HG03575 (cell line): ENCODE measurements around the gene PTCD2.
A peak's percentile ranks its signal among the peaks of the same experiment; 100 is the strongest.

ENCODE experiments used
- ATAC-seq: cut with Tn5 transposase; IDR thresholded peaks from one replicate; pipeline ENCODE4 v1.9.1; 2021; ENCODE audit not compliant: unreplicated experiment, insufficient number of reproducible peaks, low FRiP score; ENCODE audit errors: extremely low read depth

Gene PTCD2

GRCh38 chr5:72319976-72320752 lies at the start of gene PTCD2, which contains the start of gene MRPS27:
Gene PTCD2 (plus strand): TSS chr5:72320373. CDS start chr5:72320383, 10 bp downstream.
Gene MRPS27 (minus strand): TSS chr5:72320240. CDS start chr5:72320221, 19 bp downstream.
- peak; percentile 88 for ATAC-seq

- no peak for ATAC-seq
These were observed 48.5 kb upstream of the PTCD2 start for GRCh38 chr5:72271702-72272101.

GRCh38 chr5:72272398-72272797 lies 47.8 kb upstream of the PTCD2 start:
- ATAC-seq, result no peak

- no peak for ATAC-seq
These were observed 46.6 kb upstream of the PTCD2 start for GRCh38 chr5:72273547-72273946.

GRCh38 chr5:72276219-72276752 lies 43.9 kb upstream of the PTCD2 start:
- no peak for ATAC-seq

GRCh38 chr5:72280581-72281069 lies 39.5 kb upstream of the PTCD2 start:
- no peak for ATAC-seq

DNA sequence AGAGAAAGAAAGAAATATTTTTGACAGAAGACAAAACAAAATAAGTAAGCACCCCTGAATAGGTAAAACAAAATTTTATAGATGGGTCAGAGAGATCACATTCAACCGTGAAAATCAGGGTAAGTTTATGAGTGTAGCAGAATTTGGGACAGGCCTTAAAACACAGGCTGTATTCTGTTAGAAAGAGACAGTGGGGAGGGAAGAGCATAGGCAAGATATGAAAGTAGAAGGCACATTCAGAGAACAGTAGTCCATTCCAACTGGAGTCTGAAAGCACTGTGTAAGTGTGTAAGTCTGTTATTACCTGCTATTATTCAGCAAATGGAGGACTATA lies 38.8 kb upstream of the PTCD2 start:
- no peak for ATAC-seq

GRCh38 chr5:72281764-72282499 lies 38.2 kb upstream of the PTCD2 start:
- no peak for ATAC-seq

DNA sequence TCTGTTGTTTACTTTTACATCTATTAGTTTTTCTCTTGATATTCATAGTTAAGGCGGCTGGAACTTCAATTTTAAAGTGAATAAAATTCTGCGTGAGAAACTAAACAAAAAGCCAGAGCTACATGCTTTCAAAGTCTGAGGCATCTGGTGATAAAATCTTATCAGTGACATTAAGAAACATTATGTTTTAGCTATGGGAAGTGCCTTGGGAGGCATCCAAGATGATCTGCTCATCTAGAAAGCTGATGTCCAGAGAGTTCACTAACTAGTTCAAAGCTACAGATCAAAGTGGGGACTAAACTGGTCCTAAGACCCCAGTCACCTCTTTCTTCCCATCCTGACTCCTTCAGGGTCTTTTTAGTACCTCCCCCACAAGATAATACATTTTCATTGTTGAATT lies 37.3 kb upstream of the PTCD2 start:
- ATAC-seq, result no peak

- no peak for ATAC-seq
These were observed 36.8 kb upstream of the PTCD2 start for GRCh38 chr5:72283358-72283757.

- no peak for ATAC-seq
These were observed 35.4 kb upstream of the PTCD2 start for GRCh38 chr5:72284559-72285423.

DNA sequence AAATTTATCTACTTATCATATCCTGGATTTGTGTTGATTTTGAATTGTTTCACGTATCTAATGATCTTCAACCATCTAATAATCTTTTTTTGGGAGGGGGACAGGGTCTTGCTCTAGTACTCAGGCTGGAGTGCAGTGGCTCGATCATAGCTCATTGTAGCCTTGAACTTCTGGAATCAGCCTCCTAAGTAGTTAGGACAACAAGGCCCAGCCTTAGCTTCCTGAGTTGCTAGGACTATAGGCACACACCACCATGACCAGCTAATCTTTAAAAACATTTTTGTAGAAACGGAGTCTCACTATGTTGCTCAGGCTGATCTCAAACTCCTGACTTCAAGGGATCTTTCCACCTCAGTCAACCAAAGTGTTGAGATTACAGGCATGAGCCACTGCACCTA lies 34.8 kb upstream of the PTCD2 start:
- ATAC-seq, result no peak

GRCh38 chr5:72286798-72287197 lies 33.4 kb upstream of the PTCD2 start:
- ATAC-seq, result no peak

DNA sequence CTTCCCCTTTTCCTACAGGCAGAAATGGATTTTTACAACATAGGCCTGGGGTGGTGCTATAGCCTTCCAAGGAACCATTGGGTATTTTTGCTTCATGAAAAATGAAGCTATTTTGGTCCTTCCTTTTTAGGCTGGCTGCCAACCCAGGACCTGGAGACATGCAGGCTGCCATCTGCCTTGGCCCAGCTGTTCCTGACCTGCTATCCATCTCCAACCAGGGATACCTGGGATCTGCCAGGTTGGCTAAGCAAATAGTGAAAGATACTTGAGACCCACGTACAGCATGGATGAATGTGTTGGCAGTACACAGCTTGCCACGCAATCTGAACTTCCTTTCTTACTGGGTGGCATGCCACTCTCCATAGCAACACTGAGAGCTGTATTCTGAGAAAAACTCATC lies 31.2 kb upstream of the PTCD2 start:
- ATAC-seq, result no peak

GRCh38 chr5:72290356-72291133 lies 29.6 kb upstream of the PTCD2 start:
- ATAC-seq, result no peak

DNA sequence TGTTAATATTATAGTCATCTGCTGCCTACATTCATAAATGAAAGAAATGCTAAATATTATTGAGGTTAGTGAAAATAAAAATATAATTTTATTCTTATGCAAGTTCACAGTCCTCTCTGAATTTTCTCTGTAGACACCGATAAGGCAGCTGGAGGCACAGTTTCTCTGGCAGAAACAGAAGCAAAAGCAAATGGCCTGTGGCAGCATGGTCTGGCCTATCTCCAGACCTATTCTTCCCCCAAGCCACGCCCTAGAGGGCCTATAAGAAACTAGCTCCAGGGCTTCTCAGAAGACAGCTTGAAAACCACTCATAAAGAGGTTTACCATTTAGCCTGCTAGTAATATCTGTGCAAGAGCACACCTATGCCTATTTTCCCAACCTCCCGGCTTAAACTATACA lies 28.6 kb upstream of the PTCD2 start:
- ATAC-seq, result no peak

DNA sequence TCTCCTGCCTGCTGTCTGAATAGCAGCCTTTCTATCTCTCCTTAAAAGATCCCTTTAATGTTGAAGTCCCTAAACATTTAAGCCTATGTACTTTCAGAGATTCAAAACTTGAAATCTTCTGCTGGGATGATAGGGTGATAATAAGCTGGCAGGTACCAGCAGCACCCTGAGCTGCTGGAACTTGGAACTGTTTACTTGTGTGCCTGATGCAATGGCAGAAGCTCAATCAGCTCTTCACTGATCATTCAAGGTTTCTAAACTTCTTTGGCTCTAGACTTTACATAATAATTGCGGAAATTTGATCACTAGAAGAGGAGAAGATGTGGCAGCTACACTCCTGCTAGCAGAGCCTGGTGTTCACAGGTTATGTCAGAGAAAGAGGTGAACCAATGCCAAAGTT lies 27.8 kb upstream of the PTCD2 start:
- no peak for ATAC-seq

DNA sequence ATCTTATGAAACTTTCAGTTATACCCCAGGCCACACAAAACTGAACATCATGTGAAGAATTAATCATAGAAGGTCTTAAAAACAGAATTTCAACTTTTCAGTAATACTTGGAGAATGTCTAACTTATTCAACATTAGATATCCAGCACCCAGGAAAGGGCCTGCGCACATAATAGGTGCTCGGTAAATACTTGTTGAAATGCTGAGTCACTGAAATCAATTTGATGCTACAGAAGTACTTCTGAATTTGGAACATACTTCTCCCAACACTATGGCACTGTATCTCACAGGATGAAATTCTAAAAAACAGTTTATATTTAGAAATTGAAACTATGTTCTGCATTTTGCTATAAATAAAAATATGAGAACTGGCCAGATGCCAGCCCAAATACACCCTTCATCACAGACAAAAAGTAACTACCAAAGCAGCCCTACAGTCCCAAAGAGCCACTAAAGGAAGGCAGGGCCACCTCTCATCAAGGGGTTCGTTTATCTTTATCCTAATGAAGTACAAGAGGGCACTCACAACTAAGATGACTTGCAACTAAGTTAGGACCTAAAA lies 26.6 kb upstream of the PTCD2 start:
- no peak for ATAC-seq
